GM23338 (cell line): Measurements from ENCODE around the gene ANO7. TPM values are rescaled to one million over a fixed set of nuclear protein-coding genes. Genes with fewer than 3 reads are reported as not detected.

ENCODE experiments used
- ATAC-seq: fragments of 200-7000 bp; cut with Tn5 transposase; 3 replicates; pipeline ENCODE4 v1.9.1; 2020
- DNase-seq: peaks from one replicate; pipeline ENCODE4 v3.0.0-alpha.2; 2015; ENCODE audit warnings: low spot score
- H2AFZ ChIP-seq: fragments of 200-600 bp; sonication (generic); 2 replicates; pipeline ENCODE4 v1.8.0; 2016; ENCODE audit warnings: antibody characterized with exemption, mild to moderate bottlenecking, moderate library complexity
- H3F3A ChIP-seq: fragments of 200-600 bp; sonication (generic); replicated peaks from 2 replicates; pipeline ENCODE4 v1.8.0; 2017; ENCODE audit warnings: antibody characterized with exemption, mixed run types, low read depth
- H3K27ac ChIP-seq: fragments of 200-600 bp; sonication (generic); 2 replicates; pipeline ENCODE4 v1.6.1; 2016; ENCODE audit warnings: low read depth
- H3K27me3 ChIP-seq: fragments of 200-600 bp; sonication (generic); 2 replicates; pipeline ENCODE4 v1.8.0; 2016; ENCODE audit warnings: mild to moderate bottlenecking, mixed run types, moderate library complexity; ENCODE audit not compliant: insufficient read depth
- H3K36me3 ChIP-seq: fragments of 200-600 bp; sonication (generic); 2 replicates; pipeline ENCODE4 v1.8.0; 2016; ENCODE audit warnings: mild to moderate bottlenecking; ENCODE audit not compliant: insufficient read depth
- H3K4me1 ChIP-seq: fragments of 200-600 bp; sonication (generic); 2 replicates; pipeline ENCODE4 v1.8.0; 2016; ENCODE audit warnings: mild to moderate bottlenecking, moderate library complexity; ENCODE audit not compliant: insufficient read depth
- H3K4me2 ChIP-seq: fragments of 200-600 bp; sonication (generic); 2 replicates; pipeline ENCODE4 v1.7.1; 2017; ENCODE audit warnings: mixed run types
- H3K4me3 ChIP-seq: fragments of 200-600 bp; sonication (generic); 2 replicates; pipeline ENCODE4 v1.6.1; 2016; ENCODE audit warnings: mixed run types
- H3K79me2 ChIP-seq: fragments of 200-600 bp; sonication (generic); replicated peaks from 2 replicates; pipeline ENCODE4 v1.8.0; 2017; ENCODE audit warnings: mild to moderate bottlenecking; ENCODE audit not compliant: insufficient read depth
- H3K9me2 ChIP-seq: fragments of 200-600 bp; sonication (generic); 2 replicates; pipeline ENCODE4 v1.8.0; 2017; ENCODE audit not compliant: insufficient read depth
- H4K20me1 ChIP-seq: fragments of 200-600 bp; sonication (generic); replicated peaks from 2 replicates; pipeline ENCODE4 v1.8.0; 2017; ENCODE audit warnings: mild to moderate bottlenecking; ENCODE audit not compliant: insufficient read depth
- H3K27ac Mint-ChIP-seq: 2 replicates; pipeline ENCODE4 v1.8.0; 2020; ENCODE audit warnings: inconsistent platforms, mild to moderate bottlenecking, moderate library complexity, mixed read lengths
- H3K27me3 Mint-ChIP-seq: 3 replicates; pipeline ENCODE4 v1.8.0; 2022; ENCODE audit warnings: low read depth, mild to moderate bottlenecking, moderate library complexity, mixed read lengths, inconsistent platforms; ENCODE audit not compliant: insufficient read depth, poor library complexity
- H3K36me3 Mint-ChIP-seq: 3 replicates; pipeline ENCODE4 v1.8.0; 2021; ENCODE audit warnings: low read depth, mild to moderate bottlenecking, inconsistent platforms, moderate library complexity, mixed read lengths
- H3K4me1 Mint-ChIP-seq: 3 replicates; pipeline ENCODE4 v1.8.0; 2020; ENCODE audit warnings: mild to moderate bottlenecking, inconsistent platforms, mixed read lengths
- H3K4me3 Mint-ChIP-seq: 3 replicates; pipeline ENCODE4 v1.8.0; 2021; ENCODE audit warnings: moderate library complexity, mild to moderate bottlenecking, inconsistent platforms, mixed read lengths
- H3K9me3 Mint-ChIP-seq: 3 replicates; pipeline ENCODE4 v1.8.0; 2020; ENCODE audit warnings: moderate library complexity, mild to moderate bottlenecking, inconsistent platforms, mixed read lengths
- CTCF ChIP-seq, 2 experiments: fragments of 200-600 bp in 1 of 2; sonication (generic) in 1 of 2; conservative IDR thresholded peaks; 2 replicates each; pipeline versions ENCODE4 v1.5.1 to v1.6.1; 2016 to 2017; ENCODE audit warnings: antibody characterized with exemption in 2 of 2, low read depth in 2 of 2, mild to moderate bottlenecking in 2 of 2, moderate library complexity in 1 of 2
- EZH2 ChIP-seq: fragments of 200-600 bp; sonication (generic); IDR thresholded peaks from one replicate; pipeline ENCODE4 v1.8.0; 2017; ENCODE audit warnings: antibody characterized with exemption, mild to moderate bottlenecking, low read depth; ENCODE audit not compliant: unreplicated experiment
- EZH2phosphoT487 ChIP-seq: fragments of 200-600 bp; sonication (generic); IDR thresholded peaks from one replicate; pipeline ENCODE4 v1.8.1; 2018; ENCODE audit warnings: antibody characterized with exemption; ENCODE audit not compliant: unreplicated experiment
- POLR2AphosphoS5 ChIP-seq: IDR thresholded peaks from 2 replicates; pipeline ENCODE4 v1.6.1; 2016; ENCODE audit warnings: antibody characterized with exemption, low read depth
- STAT1 ChIP-seq: IDR thresholded peaks from one replicate; pipeline ENCODE4 v1.6.1; 2016; ENCODE audit warnings: antibody characterized with exemption; ENCODE audit not compliant: unreplicated experiment
- ZNF114 ChIP-seq: fragments of 250-450 bp; sonication (Bioruptor Pico); IDR thresholded peaks from 2 replicates; pipeline ENCODE4 v1.5.0; 2020; ENCODE audit warnings: mild to moderate bottlenecking, moderate library complexity
- ZNF331 ChIP-seq: fragments of 250-450 bp; sonication (Bioruptor Pico); IDR thresholded peaks from 2 replicates; pipeline ENCODE4 v1.5.0; 2020; ENCODE audit warnings: low read depth, mild to moderate bottlenecking, moderate library complexity
- polyA plus RNA-seq: library from polyadenylated mRNA; unstranded; fragments of >200 nt; fragmentation: Nextera tagmentation; extraction: Ambion mirVana; gene quantifications from 2 replicates; pipeline ENCODE4 v1.2.1, GENCODE V29; 2016
- total RNA-seq: library from RNA; depleted of rRNA; stranded (reverse); fragments of >200 nt; shearing (Covaris generic); gene quantifications from 2 replicates; pipeline ENCODE4 v1.2.3, GENCODE V29; 2014
- TF ChIP-seq, protein P1 (sequence below): IDR thresholded peaks from 2 replicates; pipeline ENCODE4 v1.6.1; 2016; ENCODE audit warnings: antibody characterized with exemption
- TF ChIP-seq, protein P2 (sequence below): fragments of 250-450 bp; sonication (Bioruptor Pico); IDR thresholded peaks from 2 replicates; pipeline ENCODE4 v1.5.0; 2020; ENCODE audit warnings: mild to moderate bottlenecking, moderate library complexity

The ANO7 gene
- total and polyA plus RNA-seq, 2 experiments from 2014 or later = 3.6 to 5.1 TPM

- Histone ChIP-seq H3K9me2 (no peaks in the 10 kb centered on the region), H3K79me2 (no peaks in the 10 kb centered on the region), H3K4me3 (no peak overlapping the region), H3K27ac (no peak overlapping the region), H3F3A (no peaks in the 10 kb centered on the region), H4K20me1 (no peaks in the 10 kb centered on the region), H2AFZ (no peak overlapping the region), H3K36me3 (no peaks in the 10 kb centered on the region), H3K27me3 (no peaks in the 10 kb centered on the region), H3K4me1 (no peaks in the 10 kb centered on the region), H3K4me2 (no peak overlapping the region)
- H3K9me3 Mint-ChIP-seq = no peaks in the 10 kb centered on the region; the same call in 2 of the 3 replicates
- H3K4me1 Mint-ChIP-seq = no peaks in the 10 kb centered on the region
- no peak overlapping the region for H3K4me3 Mint-ChIP-seq
- DNase-seq (no peak), ATAC-seq (no peak)
- H3K27me3 Mint-ChIP-seq = peaks cover 6% of the 10 kb centered on the region
- TF ChIP-seq EZH2 = no peak
- TF ChIP-seq, protein P1, sequence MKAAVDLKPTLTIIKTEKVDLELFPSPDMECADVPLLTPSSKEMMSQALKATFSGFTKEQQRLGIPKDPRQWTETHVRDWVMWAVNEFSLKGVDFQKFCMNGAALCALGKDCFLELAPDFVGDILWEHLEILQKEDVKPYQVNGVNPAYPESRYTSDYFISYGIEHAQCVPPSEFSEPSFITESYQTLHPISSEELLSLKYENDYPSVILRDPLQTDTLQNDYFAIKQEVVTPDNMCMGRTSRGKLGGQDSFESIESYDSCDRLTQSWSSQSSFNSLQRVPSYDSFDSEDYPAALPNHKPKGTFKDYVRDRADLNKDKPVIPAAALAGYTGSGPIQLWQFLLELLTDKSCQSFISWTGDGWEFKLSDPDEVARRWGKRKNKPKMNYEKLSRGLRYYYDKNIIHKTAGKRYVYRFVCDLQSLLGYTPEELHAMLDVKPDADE = no peak
- no peak for TF ChIP-seq POLR2AphosphoS5
- TF ChIP-seq ZNF114 (CRISPR knock-in tag) = no peak
- TF ChIP-seq ZNF331 (CRISPR knock-in tag) = no peak
- no peak for TF ChIP-seq EZH2phosphoT487
- H3K27ac Mint-ChIP-seq = no peak overlapping the region; the same call in 1 of the 2 replicates
- no peaks in the 10 kb centered on the region for H3K36me3 Mint-ChIP-seq
These were observed 6.3 kb downstream of the ANO7 start for GRCh38 chr2:241194811-241195210.

- no peaks in the 10 kb centered on the region for H3K4me1 ChIP-seq
- no peak for ATAC-seq
- no peak overlapping the region for H3K4me3 ChIP-seq
- no peaks in the 10 kb centered on the region for H3K4me1 Mint-ChIP-seq
- no peak for DNase-seq
- H3K27me3 Mint-ChIP-seq = peaks cover 6% of the 10 kb centered on the region
- H2AFZ ChIP-seq = no peak overlapping the region
- no peak overlapping the region for H3K4me3 Mint-ChIP-seq
- H3K27ac ChIP-seq = no peak overlapping the region
- no peak overlapping the region for H3K27ac Mint-ChIP-seq
- H3K4me2 ChIP-seq = no peak overlapping the region
- no peaks in the 10 kb centered on the region for H4K20me1 ChIP-seq
- no peaks in the 10 kb centered on the region for H3K27me3 ChIP-seq
- H3K36me3 ChIP-seq = no peaks in the 10 kb centered on the region
- H3K9me3 Mint-ChIP-seq = no peaks in the 10 kb centered on the region; the same call in 2 of the 3 replicates
- no peaks in the 10 kb centered on the region for H3K9me2 ChIP-seq
- H3K36me3 Mint-ChIP-seq = no peaks in the 10 kb centered on the region
- no peaks in the 10 kb centered on the region for H3K79me2 ChIP-seq
- no peaks in the 10 kb centered on the region for H3F3A ChIP-seq
- TF ChIP-seq EZH2phosphoT487 = no peak
- no peak for TF ChIP-seq EZH2
- no peak for TF ChIP-seq POLR2AphosphoS5
- TF ChIP-seq CTCF (conservative IDR thresholded peaks at IDR 0.05; ENCODE audit: low read depth in 2 of 2) = no peak
- TF ChIP-seq STAT1 = no peak
- no peak for TF ChIP-seq ZNF114 (CRISPR knock-in tag)
- TF ChIP-seq, protein P1 = no peak
- TF ChIP-seq, protein P2, sequence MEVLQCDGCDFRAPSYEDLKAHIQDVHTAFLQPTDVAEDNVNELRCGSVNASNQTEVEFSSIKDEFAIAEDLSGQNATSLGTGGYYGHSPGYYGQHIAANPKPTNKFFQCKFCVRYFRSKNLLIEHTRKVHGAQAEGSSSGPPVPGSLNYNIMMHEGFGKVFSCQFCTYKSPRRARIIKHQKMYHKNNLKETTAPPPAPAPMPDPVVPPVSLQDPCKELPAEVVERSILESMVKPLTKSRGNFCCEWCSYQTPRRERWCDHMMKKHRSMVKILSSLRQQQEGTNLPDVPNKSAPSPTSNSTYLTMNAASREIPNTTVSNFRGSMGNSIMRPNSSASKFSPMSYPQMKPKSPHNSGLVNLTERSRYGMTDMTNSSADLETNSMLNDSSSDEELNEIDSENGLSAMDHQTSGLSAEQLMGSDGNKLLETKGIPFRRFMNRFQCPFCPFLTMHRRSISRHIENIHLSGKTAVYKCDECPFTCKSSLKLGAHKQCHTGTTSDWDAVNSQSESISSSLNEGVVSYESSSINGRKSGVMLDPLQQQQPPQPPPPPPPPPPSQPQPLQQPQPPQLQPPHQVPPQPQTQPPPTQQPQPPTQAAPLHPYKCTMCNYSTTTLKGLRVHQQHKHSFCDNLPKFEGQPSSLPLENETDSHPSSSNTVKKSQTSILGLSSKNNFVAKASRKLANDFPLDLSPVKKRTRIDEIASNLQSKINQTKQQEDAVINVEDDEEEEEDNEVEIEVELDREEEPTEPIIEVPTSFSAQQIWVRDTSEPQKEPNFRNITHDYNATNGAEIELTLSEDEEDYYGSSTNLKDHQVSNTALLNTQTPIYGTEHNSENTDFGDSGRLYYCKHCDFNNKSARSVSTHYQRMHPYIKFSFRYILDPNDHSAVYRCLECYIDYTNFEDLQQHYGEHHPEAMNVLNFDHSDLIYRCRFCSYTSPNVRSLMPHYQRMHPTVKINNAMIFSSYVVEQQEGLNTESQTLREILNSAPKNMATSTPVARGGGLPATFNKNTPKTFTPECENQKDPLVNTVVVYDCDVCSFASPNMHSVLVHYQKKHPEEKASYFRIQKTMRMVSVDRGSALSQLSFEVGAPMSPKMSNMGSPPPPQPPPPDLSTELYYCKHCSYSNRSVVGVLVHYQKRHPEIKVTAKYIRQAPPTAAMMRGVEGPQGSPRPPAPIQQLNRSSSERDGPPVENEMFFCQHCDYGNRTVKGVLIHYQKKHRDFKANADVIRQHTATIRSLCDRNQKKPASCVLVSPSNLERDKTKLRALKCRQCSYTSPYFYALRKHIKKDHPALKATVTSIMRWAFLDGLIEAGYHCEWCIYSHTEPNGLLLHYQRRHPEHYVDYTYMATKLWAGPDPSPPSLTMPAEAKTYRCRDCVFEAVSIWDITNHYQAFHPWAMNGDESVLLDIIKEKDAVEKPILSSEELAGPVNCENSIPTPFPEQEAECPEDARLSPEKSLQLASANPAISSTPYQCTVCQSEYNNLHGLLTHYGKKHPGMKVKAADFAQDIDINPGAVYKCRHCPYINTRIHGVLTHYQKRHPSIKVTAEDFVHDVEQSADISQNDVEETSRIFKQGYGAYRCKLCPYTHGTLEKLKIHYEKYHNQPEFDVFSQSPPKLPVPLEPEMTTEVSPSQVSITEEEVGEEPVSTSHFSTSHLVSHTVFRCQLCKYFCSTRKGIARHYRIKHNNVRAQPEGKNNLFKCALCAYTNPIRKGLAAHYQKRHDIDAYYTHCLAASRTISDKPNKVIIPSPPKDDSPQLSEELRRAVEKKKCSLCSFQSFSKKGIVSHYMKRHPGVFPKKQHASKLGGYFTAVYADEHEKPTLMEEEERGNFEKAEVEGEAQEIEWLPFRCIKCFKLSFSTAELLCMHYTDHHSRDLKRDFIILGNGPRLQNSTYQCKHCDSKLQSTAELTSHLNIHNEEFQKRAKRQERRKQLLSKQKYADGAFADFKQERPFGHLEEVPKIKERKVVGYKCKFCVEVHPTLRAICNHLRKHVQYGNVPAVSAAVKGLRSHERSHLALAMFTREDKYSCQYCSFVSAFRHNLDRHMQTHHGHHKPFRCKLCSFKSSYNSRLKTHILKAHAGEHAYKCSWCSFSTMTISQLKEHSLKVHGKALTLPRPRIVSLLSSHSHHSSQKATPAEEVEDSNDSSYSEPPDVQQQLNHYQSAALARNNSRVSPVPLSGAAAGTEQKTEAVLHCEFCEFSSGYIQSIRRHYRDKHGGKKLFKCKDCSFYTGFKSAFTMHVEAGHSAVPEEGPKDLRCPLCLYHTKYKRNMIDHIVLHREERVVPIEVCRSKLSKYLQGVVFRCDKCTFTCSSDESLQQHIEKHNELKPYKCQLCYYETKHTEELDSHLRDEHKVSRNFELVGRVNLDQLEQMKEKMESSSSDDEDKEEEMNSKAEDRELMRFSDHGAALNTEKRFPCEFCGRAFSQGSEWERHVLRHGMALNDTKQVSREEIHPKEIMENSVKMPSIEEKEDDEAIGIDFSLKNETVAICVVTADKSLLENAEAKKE = no peak
These were observed 7.1 kb downstream of the ANO7 start for GRCh38 chr2:241195506-241196130.
